ENCODE results near the gene ZNF710.
"Not testable (repeated sequence)": the region's sequence is repeated elsewhere in the genome, so short reads cannot be mapped to it uniquely, and the experiment has no call there.

ZNF710 gene

GRCh38 chr15:90062023-90062442 lies 60.9 kb downstream of the ZNF710 start:
- DNase-seq (ENCODE audit: low spot score), result no peak

- no peak for DNase-seq (ENCODE audit: low spot score)
Observed at GRCh38 chr15:90062462-90062932, 61.4 kb downstream of the ZNF710 start.

GRCh38 chr15:90062973-90063769 lies 62.0 kb downstream of the ZNF710 start:
- no peak for DNase-seq (ENCODE audit: low spot score)

GRCh38 chr15:90063770-90064247 lies 62.7 kb downstream of the ZNF710 start:
- DNase-seq (ENCODE audit: low spot score), result no peak

GRCh38 chr15:90064911-90065681 lies 64.0 kb downstream of the ZNF710 start:
- no peak for DNase-seq (ENCODE audit: low spot score)

GRCh38 chr15:90065682-90066049 lies 64.5 kb downstream of the ZNF710 start:
- DNase-seq (ENCODE audit: low spot score), result no peak

- DNase-seq (ENCODE audit: low spot score), result no peak
Observed at GRCh38 chr15:90067181-90067952, 66.2 kb downstream of the ZNF710 start.

- no peak for DNase-seq (ENCODE audit: low spot score)
Observed at GRCh38 chr15:90067953-90068606, 67.0 kb downstream of the ZNF710 start.

GRCh38 chr15:90070623-90071022 lies 69.5 kb downstream of the ZNF710 start:
- DNase-seq (ENCODE audit: low spot score), result not testable (repeated sequence)

- DNase-seq (ENCODE audit: low spot score), result peak; percentile 97
Observed at GRCh38 chr15:90071220-90071807, 70.2 kb downstream of the ZNF710 start.

- DNase-seq (ENCODE audit: low spot score), result no peak
Observed at GRCh38 chr15:90072978-90073640, 72.0 kb downstream of the ZNF710 start.

GRCh38 chr15:90074023-90074422 lies 72.9 kb downstream of the ZNF710 start:
- DNase-seq (ENCODE audit: low spot score), result no peak

- DNase-seq (ENCODE audit: low spot score), result no peak
Observed at GRCh38 chr15:90074916-90075315, 73.8 kb downstream of the ZNF710 start.

- no peak for DNase-seq (ENCODE audit: low spot score)
Observed at GRCh38 chr15:90075420-90076289, 74.5 kb downstream of the ZNF710 start.

- DNase-seq (ENCODE audit: low spot score), result no peak
Observed at GRCh38 chr15:90076716-90077115, 75.6 kb downstream of the ZNF710 start.

GRCh38 chr15:90078965-90079364 lies 77.8 kb downstream of the ZNF710 start:
- DNase-seq (ENCODE audit: low spot score), result no peak

- DNase-seq (ENCODE audit: low spot score), result no peak
Observed at GRCh38 chr15:90079619-90080457, 78.7 kb downstream of the ZNF710 start.

GRCh38 chr15:90080458-90080755 lies 79.3 kb downstream of the ZNF710 start:
- no peak for DNase-seq (ENCODE audit: low spot score)

GRCh38 chr15:90080818-90081393 lies 79.8 kb downstream of the ZNF710 start:
- DNase-seq (ENCODE audit: low spot score), result no peak
